IMR-90 (cell line): ENCODE measurements around the gene THSD7B. TPM values are rescaled to one million over a fixed set of nuclear protein-coding genes. Genes with fewer than 3 reads are reported as not detected.

Experiments
- ATAC-seq: fragments of 200-7000 bp; cut with Tn5 transposase; 2 replicates; pipeline ENCODE4 v1.9.1; 2020; ENCODE audit warnings: low read depth, mild to moderate bottlenecking, moderate library complexity
- BruUV-seq: library from RNA; stranded (reverse); fragments of 400-500 nt; replicated peaks from 2 replicates; lab custom pipeline; 2021; lab: Mats Ljungman, UMichigan
- CTCF ChIA-PET: fragments of 300-600 bp; formaldehyde crosslinking; extraction: SDS; loops from one replicate; lab custom pipeline; 2021; ENCODE audit warnings: antibody characterized with exemption; lab: Yijun Ruan, JAX
- POLR2A ChIA-PET: fragments of 300-600 bp; sonication (Branson Sonifier 250); formaldehyde crosslinking; loops from one replicate; lab custom pipeline; 2022; ENCODE audit warnings: antibody characterized with exemption; ENCODE audit not compliant: unreplicated experiment; lab: Charles Lee
- DNase-seq: peaks from one replicate; pipeline ENCODE4 v3.0.0; 2013
- H2AFZ ChIP-seq: replicated peaks from 2 replicates; pipeline ENCODE3; 2013; ENCODE audit warnings: low read length, mild to moderate bottlenecking; ENCODE audit not compliant: poor library complexity
- H2AK5ac ChIP-seq: 2 replicates; pipeline ENCODE4 v1.6.1; 2013; ENCODE audit warnings: low read depth, low read length, inconsistent platforms
- H2AK9ac ChIP-seq: replicated peaks from 2 replicates; pipeline ENCODE3; 2013; ENCODE audit warnings: mild to moderate bottlenecking, low read depth, low read length, moderate library complexity; ENCODE audit not compliant: poor library complexity
- H2BK120ac ChIP-seq: 2 replicates; pipeline ENCODE4 v1.6.1; 2013; ENCODE audit warnings: low read depth, low read length, inconsistent platforms
- H2BK15ac ChIP-seq: 3 replicates; pipeline ENCODE4 v1.6.1; 2013; ENCODE audit warnings: low read depth, low read length, inconsistent platforms
- H2BK20ac ChIP-seq: 2 replicates; pipeline ENCODE4 v1.6.1; 2013; ENCODE audit warnings: low read depth, mild to moderate bottlenecking, inconsistent platforms, low read length, moderate library complexity
- H2BK5ac ChIP-seq: 2 replicates; pipeline ENCODE4 v1.6.1; 2013; ENCODE audit warnings: mild to moderate bottlenecking, low read depth, low read length, inconsistent platforms; ENCODE audit not compliant: poor library complexity, severe bottlenecking
- H3K14ac ChIP-seq: replicated peaks from 2 replicates; pipeline ENCODE4 v1.6.1; 2013; ENCODE audit warnings: low read depth, low read length, inconsistent platforms
- H3K18ac ChIP-seq: 2 replicates; pipeline ENCODE4 v1.6.1; 2013; ENCODE audit warnings: low read depth, low read length, control low read depth
- H3K23ac ChIP-seq: 2 replicates; pipeline ENCODE4 v1.6.1; 2013; ENCODE audit warnings: low read depth, low read length, inconsistent platforms
- H3K27ac ChIP-seq: 2 replicates; pipeline ENCODE4 v1.5.1; 2013; ENCODE audit warnings: mild to moderate bottlenecking, control low read depth, low read length; ENCODE audit not compliant: insufficient read depth
- H3K27me3 ChIP-seq: 2 replicates; pipeline ENCODE4 v1.6.1; 2013; ENCODE audit warnings: low read length; ENCODE audit not compliant: control insufficient read depth, insufficient read depth
- H3K36me3 ChIP-seq: 2 replicates; pipeline ENCODE4 v1.6.1; 2013; ENCODE audit warnings: low read length, mixed read lengths; ENCODE audit not compliant: control insufficient read depth, insufficient read depth
- H3K4ac ChIP-seq: 2 replicates; pipeline ENCODE4 v1.6.1; 2013; ENCODE audit warnings: low read depth, low read length, inconsistent platforms
- H3K4me1 ChIP-seq: 2 replicates; pipeline ENCODE4 v1.6.1; 2013; ENCODE audit warnings: low read length, mixed read lengths; ENCODE audit not compliant: control insufficient read depth, insufficient read depth
- H3K4me2 ChIP-seq: 2 replicates; pipeline ENCODE4 v1.6.1; 2013; ENCODE audit warnings: low read depth, mild to moderate bottlenecking, control low read depth, low read length, moderate library complexity
- H3K4me3 ChIP-seq: 2 replicates; pipeline ENCODE4 v1.5.1; 2013; ENCODE audit warnings: low read depth, mild to moderate bottlenecking, control low read depth, low read length, moderate library complexity; ENCODE audit not compliant: insufficient read depth
- H3K56ac ChIP-seq: 2 replicates; pipeline ENCODE4 v1.6.1; 2013; ENCODE audit warnings: low read length, inconsistent platforms; ENCODE audit not compliant: insufficient read depth; ENCODE audit errors: extremely low read depth
- H3K79me1 ChIP-seq, 2 experiments: 2 replicates each; pipeline ENCODE4 v1.6.1; 2013; ENCODE audit warnings: low read length in 2 of 2, inconsistent platforms in 1 of 2, low read depth in 1 of 2
- H3K9ac ChIP-seq: 2 replicates; pipeline ENCODE4 v1.6.1; 2013; ENCODE audit warnings: low read depth, low read length, control low read depth
- H3K9me1 ChIP-seq: 2 replicates; pipeline ENCODE4 v1.6.1; 2013; ENCODE audit warnings: low read length, inconsistent platforms; ENCODE audit not compliant: insufficient read depth
- H3K9me3 ChIP-seq: 2 replicates; pipeline ENCODE4 v1.6.1; 2013; ENCODE audit warnings: low read length; ENCODE audit not compliant: control insufficient read depth, insufficient read depth
- H4K20me1 ChIP-seq: 2 replicates; pipeline ENCODE4 v1.6.1; 2013; ENCODE audit warnings: low read length, inconsistent platforms; ENCODE audit not compliant: insufficient read depth
- H4K5ac ChIP-seq: 2 replicates; pipeline ENCODE4 v1.6.1; 2013; ENCODE audit warnings: mild to moderate bottlenecking, low read depth, low read length, control low read depth
- H4K8ac ChIP-seq, 2 experiments: 2 replicates each; pipeline ENCODE4 v1.6.1; 2013; ENCODE audit warnings: low read depth in 2 of 2, low read length in 2 of 2, control low read depth in 1 of 2, inconsistent platforms in 1 of 2
- H4K91ac ChIP-seq: 2 replicates; pipeline ENCODE4 v1.6.1; 2013; ENCODE audit warnings: low read depth, low read length, inconsistent platforms; ENCODE audit not compliant: insufficient read depth
- CEBPB ChIP-seq: IDR thresholded peaks from 2 replicates; pipeline ENCODE4 v1.6.1; 2012; ENCODE audit warnings: low read depth, low read length, improper control_type of control experiment
- CHD1 ChIP-seq: IDR thresholded peaks from 2 replicates; pipeline ENCODE4 v1.6.1; 2012; ENCODE audit warnings: low read depth, low read length, improper control_type of control experiment
- CTCF ChIP-seq: conservative IDR thresholded peaks from 2 replicates; pipeline ENCODE4 v1.5.1; 2012; ENCODE audit warnings: mild to moderate bottlenecking, low read depth, low read length, improper control_type of control experiment
- FOS ChIP-seq: fragments of 150-350 bp; IDR thresholded peaks from 2 replicates; pipeline ENCODE4 v1.6.1; 2016; ENCODE audit warnings: low read depth, low read length
- POLR2A ChIP-seq: IDR thresholded peaks from 2 replicates; pipeline ENCODE4 v1.6.1; 2012; ENCODE audit warnings: mild to moderate bottlenecking, low read depth, low read length
- WGBS, 2 experiments: methylation state at CpG; one replicate each; pipeline versions ENCODE4 v1.1.5 to v1.1.7; 2013; ENCODE audit warnings: missing lambda C conversion rate in 2 of 2; ENCODE audit not compliant: insufficient read length in 1 of 2; ENCODE audit errors: extremely low coverage in 2 of 2; 5-methylcytosine and 5-hydroxymethylcytosine counted together
- dilution Hi-C: fragments of 300-500 bp; cut with HindIII; formaldehyde crosslinking; loops from one replicate; pipeline ENCODE4 v1.14.3; 2018; ENCODE audit warnings: low sequenced_read_pairs; ENCODE audit not compliant: unreplicated experiment
- in situ Hi-C: fragments of 300-500 bp; cut with MboI; formaldehyde crosslinking; loops from 3 replicates; pipeline ENCODE4 v1.14.3; 2019; ENCODE audit warnings: low sequenced_read_pairs, inconsistent platforms, mixed read lengths
- intact Hi-C: fragments of 100-400 bp; cut with micrococcal nuclease; formaldehyde crosslinking; loops from 2 replicates; pipeline ENCODE4 v1.10.0; 2022
- polyA plus RNA-seq, 3 experiments: library from polyadenylated mRNA; depleted of rRNA; stranded (reverse); fragments of >200 nt; gene quantifications; 2 replicates each; pipeline ENCODE4 v1.2.3, GENCODE V29; 2012; ENCODE audit warnings: low replicate concordance in 1 of 3
- total RNA-seq: library from RNA; depleted of rRNA; stranded (reverse); fragments of >200 nt; gene quantifications from 2 replicates; pipeline ENCODE4 v1.2.3, GENCODE V29; 2012

The THSD7B gene
- total and polyA plus RNA-seq, 2 of the 4 experiments (the other 2 are of a cell fraction), result not detected

- no CpG with 5 or more reads among the region's 2 CpGs for WGBS, 2 experiments
- H3K4me1 ChIP-seq, result no peaks in the 10 kb centered on the region
- DNase-seq, result no peak
- H3K4ac ChIP-seq, result no peak overlapping the region
- no peak overlapping the region for H2BK15ac ChIP-seq
- H2BK20ac ChIP-seq, result no peak overlapping the region
- ChIA-PET POLR2A (no interaction called here), CTCF (no interaction called here)
- no peak overlapping the region for H3K23ac ChIP-seq
- H3K14ac ChIP-seq, result no peak overlapping the region
- H3K4me2 ChIP-seq, result no peak overlapping the region
- H3K18ac ChIP-seq, result no peak overlapping the region
- dilution Hi-C loops (no loop called here), intact Hi-C loops (no loop called here), in situ Hi-C loops (no loop called here)
- no peak overlapping the region for H2AK5ac ChIP-seq
- no peak overlapping the region for H3K9ac ChIP-seq
- no peak overlapping the region for H4K91ac ChIP-seq
- H4K20me1 ChIP-seq, result no peaks in the 10 kb centered on the region
- no peaks in the 10 kb centered on the region for H3K9me1 ChIP-seq
- no peak for ATAC-seq
- H3K4me3 ChIP-seq, result no peak overlapping the region
- no TSS peak for BruUV-seq
- no peak overlapping the region for H2AK9ac ChIP-seq
- H3K56ac ChIP-seq, result no peak overlapping the region
- no peak overlapping the region for H4K8ac ChIP-seq
- H3K9me3 ChIP-seq, result peaks cover 9% of the 10 kb centered on the region
- no peaks in the 10 kb centered on the region for H3K27me3 ChIP-seq
- no peak overlapping the region for H2BK120ac ChIP-seq
- TF ChIP-seq CEBPB (no peak), CTCF (no peak), FOS (no peak), CHD1 (no peak), POLR2A (no peak)
- H3K27ac ChIP-seq, result no peak overlapping the region
- no peak overlapping the region for H2BK5ac ChIP-seq
- no peaks in the 10 kb centered on the region for H3K36me3 ChIP-seq
- no peaks in the 10 kb centered on the region for H3K79me1 ChIP-seq
- H2AFZ ChIP-seq, result no peak overlapping the region
- no peak overlapping the region for H4K5ac ChIP-seq
Measured at GRCh38 chr2:136750065-136750464, 15.3 kb upstream of the THSD7B start.
